Measurements from ENCODE around the gene TIMM8B. TPM values are rescaled to one million over a fixed set of nuclear protein-coding genes. Genes with fewer than 3 reads are reported as not detected.

The TIMM8B gene
- total and polyA plus RNA-seq, 9 of the 15 experiments (the other 6 are each of a cell fraction or from before 2014, with no cell fraction given), result 95.8 to 338 (median 145) TPM

DNA sequence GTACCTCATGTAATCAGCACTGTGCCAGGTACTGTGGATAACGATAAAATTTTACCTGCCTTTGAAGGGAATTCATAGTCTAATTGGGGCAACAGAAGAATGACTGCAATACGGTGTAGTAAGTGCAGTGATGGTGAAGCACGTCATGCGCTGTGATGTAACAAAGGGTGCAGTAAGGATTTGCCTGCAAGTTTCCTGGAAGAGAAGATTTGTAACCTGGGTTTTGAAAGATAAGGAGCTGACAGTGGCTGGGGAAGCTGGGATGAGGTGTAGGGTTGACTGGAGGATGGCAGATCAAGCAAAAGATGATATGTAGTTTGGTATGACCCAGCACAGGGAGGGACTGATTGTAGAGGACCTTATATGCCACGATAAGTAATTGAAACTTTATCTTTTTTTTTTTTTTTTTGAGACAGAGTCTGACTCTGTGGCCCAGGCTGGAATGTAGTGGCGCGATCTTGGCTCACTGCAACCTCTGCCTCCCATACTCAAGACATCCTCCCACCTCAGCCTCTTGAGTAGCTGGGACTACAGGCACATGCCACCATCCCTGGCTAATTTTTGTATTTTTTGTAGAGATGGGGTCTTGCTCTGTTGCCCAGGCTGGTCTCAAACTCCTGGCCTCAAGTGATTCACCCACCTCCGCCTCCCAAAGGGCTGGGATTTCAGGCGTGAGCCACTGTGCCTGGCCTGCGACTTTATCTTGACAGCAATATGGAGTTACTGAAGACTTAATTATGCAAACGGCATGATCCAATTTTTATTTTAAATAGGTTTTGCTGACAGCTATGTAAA, 11.4 kb upstream of the TIMM8B start (continued):
- TF ChIP-seq, protein P1, sequence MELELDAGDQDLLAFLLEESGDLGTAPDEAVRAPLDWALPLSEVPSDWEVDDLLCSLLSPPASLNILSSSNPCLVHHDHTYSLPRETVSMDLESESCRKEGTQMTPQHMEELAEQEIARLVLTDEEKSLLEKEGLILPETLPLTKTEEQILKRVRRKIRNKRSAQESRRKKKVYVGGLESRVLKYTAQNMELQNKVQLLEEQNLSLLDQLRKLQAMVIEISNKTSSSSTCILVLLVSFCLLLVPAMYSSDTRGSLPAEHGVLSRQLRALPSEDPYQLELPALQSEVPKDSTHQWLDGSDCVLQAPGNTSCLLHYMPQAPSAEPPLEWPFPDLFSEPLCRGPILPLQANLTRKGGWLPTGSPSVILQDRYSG (tag; conservative IDR thresholded peaks at IDR 0.05; ENCODE audit: low read depth), result no peak
- no peak for TF ChIP-seq CHD2 (IDR thresholded peaks at IDR 0.05; ENCODE audit: low read depth, low read length)
- peak; percentile 77 to 78 for TF ChIP-seq KDM1A (IDR thresholded peaks at IDR 0.05)
- peak; percentile 67 for TF ChIP-seq TAL1 (IDR thresholded peaks at IDR 0.05)
- no peak for TF ChIP-seq ZNF347 (CRISPR knock-in tag; IDR thresholded peaks at IDR 0.05; ENCODE audit: low read depth)
- TF ChIP-seq, protein P2, sequence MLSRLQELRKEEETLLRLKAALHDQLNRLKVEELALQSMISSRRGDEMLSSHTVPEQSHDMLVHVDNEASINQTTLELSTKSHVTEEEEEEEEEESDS (CRISPR knock-in tag; IDR thresholded peaks at IDR 0.05), result no peak
- TF ChIP-seq IRF2 (CRISPR knock-in tag; IDR thresholded peaks at IDR 0.05), result no peak
- TF ChIP-seq, protein P3, sequence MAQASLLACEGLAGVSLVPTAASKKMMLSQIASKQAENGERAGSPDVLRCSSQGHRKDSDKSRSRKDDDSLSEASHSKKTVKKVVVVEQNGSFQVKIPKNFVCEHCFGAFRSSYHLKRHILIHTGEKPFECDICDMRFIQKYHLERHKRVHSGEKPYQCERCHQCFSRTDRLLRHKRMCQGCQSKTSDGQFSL (CRISPR knock-in tag; IDR thresholded peaks at IDR 0.05), result no peak
- TF ChIP-seq, protein P3 (tag; IDR thresholded peaks at IDR 0.05), result no peak
- TF ChIP-seq SUPT5H (IDR thresholded peaks at IDR 0.05), result no peak
- TF ChIP-seq ARID2 (IDR thresholded peaks at IDR 0.05), result no peak
- TF ChIP-seq, protein P4, sequence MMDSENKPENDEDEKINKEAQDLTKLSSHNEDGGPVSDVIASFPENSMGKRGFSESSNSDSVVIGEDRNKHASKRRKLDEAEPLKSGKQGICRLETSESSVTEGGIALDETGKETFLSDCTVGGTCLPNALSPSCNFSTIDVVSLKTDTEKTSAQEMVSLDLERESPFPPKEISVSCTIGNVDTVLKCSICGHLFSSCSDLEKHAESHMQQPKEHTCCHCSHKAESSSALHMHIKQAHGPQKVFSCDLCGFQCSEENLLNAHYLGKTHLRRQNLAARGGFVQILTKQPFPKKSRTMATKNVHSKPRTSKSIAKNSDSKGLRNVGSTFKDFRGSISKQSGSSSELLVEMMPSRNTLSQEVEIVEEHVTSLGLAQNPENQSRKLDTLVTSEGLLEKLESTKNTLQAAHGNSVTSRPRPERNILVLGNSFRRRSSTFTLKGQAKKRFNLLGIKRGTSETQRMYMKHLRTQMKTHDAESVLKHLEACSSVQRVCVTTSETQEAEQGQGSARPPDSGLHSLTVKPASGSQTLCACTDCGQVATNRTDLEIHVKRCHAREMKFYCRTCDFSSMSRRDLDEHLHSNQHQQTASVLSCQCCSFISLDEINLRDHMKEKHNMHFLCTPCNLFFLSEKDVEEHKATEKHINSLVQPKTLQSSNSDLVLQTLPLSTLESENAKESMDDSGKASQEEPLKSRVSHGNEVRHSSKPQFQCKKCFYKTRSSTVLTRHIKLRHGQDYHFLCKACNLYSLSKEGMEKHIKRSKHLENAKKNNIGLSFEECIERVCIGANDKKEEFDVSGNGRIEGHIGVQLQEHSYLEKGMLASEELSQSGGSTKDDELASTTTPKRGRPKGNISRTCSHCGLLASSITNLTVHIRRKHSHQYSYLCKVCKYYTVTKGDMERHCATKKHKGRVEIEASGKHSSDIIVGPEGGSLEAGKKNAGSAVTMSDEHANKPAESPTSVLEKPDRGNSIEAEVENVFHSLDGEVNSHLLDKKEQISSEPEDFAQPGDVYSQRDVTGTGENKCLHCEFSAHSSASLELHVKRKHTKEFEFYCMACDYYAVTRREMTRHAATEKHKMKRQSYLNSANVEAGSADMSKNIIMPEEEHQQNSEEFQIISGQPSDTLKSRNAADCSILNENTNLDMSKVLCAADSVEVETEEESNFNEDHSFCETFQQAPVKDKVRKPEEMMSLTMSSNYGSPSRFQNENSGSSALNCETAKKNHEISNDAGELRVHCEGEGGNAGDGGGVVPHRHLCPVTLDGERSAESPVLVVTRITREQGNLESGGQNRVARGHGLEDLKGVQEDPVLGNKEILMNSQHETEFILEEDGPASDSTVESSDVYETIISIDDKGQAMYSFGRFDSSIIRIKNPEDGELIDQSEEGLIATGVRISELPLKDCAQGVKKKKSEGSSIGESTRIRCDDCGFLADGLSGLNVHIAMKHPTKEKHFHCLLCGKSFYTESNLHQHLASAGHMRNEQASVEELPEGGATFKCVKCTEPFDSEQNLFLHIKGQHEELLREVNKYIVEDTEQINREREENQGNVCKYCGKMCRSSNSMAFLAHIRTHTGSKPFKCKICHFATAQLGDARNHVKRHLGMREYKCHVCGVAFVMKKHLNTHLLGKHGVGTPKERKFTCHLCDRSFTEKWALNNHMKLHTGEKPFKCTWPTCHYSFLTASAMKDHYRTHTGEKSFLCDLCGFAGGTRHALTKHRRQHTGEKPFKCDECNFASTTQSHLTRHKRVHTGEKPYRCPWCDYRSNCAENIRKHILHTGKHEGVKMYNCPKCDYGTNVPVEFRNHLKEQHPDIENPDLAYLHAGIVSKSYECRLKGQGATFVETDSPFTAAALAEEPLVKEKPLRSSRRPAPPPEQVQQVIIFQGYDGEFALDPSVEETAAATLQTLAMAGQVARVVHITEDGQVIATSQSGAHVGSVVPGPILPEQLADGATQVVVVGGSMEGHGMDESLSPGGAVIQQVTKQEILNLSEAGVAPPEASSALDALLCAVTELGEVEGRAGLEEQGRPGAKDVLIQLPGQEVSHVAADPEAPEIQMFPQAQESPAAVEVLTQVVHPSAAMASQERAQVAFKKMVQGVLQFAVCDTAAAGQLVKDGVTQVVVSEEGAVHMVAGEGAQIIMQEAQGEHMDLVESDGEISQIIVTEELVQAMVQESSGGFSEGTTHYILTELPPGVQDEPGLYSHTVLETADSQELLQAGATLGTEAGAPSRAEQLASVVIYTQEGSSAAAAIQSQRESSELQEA (IDR thresholded peaks at IDR 0.05; ENCODE audit: low read depth), result no peak
- TF ChIP-seq, protein P5, sequence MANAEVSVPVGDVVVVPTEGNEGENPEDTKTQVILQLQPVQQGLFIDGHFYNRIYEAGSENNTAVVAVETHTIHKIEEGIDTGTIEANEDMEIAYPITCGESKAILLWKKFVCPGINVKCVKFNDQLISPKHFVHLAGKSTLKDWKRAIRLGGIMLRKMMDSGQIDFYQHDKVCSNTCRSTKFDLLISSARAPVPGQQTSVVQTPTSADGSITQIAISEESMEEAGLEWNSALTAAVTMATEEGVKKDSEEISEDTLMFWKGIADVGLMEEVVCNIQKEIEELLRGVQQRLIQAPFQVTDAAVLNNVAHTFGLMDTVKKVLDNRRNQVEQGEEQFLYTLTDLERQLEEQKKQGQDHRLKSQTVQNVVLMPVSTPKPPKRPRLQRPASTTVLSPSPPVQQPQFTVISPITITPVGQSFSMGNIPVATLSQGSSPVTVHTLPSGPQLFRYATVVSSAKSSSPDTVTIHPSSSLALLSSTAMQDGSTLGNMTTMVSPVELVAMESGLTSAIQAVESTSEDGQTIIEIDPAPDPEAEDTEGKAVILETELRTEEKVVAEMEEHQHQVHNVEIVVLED (CRISPR knock-in tag; IDR thresholded peaks at IDR 0.05), result no peak
- no peak for TF ChIP-seq BRF1 (IDR thresholded peaks at IDR 0.05; ENCODE audit: borderline replicate concordance, extremely low read depth, insufficient read length)
- peak; percentile 59; the same call in 1 of the 2 replicates for TF ChIP-seq MTA2 (IDR thresholded peaks at IDR 0.05; ENCODE audit: low read depth)
- TF ChIP-seq RFX1 (IDR thresholded peaks at IDR 0.05), result no peak
- TF ChIP-seq RFX7 (CRISPR knock-in tag; IDR thresholded peaks at IDR 0.05), result no peak
